GM19324 (cell line): ENCODE measurements around the gene AEN.

Experiments used
- ATAC-seq: cut with Tn5 transposase; IDR thresholded peaks from one replicate; pipeline ENCODE4 v1.9.1; 2021; ENCODE audit warnings: mild to moderate bottlenecking, moderate library complexity; ENCODE audit not compliant: unreplicated experiment, low FRiP score

Gene AEN, protein sequence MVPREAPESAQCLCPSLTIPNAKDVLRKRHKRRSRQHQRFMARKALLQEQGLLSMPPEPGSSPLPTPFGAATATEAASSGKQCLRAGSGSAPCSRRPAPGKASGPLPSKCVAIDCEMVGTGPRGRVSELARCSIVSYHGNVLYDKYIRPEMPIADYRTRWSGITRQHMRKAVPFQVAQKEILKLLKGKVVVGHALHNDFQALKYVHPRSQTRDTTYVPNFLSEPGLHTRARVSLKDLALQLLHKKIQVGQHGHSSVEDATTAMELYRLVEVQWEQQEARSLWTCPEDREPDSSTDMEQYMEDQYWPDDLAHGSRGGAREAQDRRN

DNA sequence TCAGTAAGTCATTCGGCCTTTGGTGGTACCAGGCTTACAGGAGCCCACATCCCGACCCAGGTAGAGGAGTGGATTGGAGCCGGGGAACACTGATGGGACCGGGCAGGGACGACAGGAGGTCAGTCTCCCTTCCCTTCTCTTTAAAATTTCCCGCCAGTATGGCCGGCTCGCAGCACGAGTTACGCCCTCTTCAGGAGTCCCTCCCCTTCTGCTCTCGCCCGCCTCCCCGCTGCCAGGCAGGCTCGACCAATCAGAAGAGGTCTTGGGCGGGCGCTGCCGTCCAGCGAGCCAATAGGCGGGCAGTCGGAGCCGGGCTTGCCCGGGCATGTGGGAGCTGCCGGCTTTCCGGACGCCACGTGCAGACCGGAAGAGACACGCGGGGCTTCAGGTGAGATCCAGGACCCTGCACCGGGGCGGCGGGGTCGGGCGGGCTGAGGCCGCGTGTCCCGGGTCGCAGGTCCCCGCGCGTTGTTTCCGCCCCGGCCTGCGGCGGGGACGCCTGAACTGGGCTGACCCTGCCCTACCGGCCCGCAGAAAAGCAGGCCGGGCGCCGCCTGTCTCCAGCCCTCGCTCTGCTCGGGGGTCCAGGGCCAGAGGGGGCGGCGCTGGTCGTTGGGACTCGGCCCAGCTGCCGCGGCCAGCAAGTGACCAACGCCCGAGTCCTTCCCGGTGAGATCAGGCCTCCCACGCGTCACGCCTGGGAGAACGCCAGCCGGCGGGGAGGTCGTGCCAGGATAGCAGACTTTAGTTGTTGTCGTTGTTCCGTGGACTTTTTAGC lies at the start of gene AEN:
AEN (plus strand) TSS at position 346 of the 778 bp plus-strand sequence. CDS start 4,870 bp downstream, outside the sequence.
- ATAC-seq = peak; percentile 97

DNA sequence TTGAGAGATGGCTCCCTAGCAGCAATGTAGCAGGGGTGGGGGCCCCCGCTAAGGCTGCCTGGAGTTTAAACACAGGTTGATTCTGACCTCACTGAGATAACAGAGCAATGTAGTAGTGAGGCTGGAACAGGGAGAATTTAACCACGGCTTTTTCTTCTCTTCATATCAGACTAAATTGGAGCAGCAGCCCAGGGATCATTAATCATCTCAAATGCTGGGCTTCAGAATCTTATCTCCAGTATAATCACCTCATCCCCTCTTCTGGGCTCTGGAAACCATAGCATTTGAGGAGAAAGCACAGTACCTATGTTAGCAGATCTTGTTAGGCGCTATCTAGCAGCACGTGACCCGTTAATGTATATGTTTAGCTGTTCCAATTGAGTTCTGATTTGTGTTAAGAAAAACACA lies 49.3 kb upstream of the AEN start:
- ATAC-seq = no peak

DNA sequence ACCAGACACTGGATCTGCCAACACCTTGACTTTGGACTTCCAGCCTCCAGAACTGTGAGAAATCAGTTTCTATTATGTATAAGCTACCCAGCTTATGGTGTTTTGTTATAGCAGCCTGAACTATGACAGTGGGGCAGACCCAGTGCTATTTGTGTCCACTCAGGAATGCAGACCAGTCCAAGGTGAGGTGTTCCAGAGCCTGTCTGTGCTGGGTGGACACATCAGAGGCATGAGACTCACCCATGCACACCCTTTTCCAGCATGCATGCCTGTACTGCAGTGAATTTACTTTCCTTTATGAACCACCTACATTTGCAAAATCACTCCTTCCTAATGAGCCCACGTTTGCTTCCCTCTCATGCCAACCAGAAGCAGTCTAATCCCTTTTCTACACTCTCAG lies 47.1 kb upstream of the AEN start:
- no peak for ATAC-seq

DNA sequence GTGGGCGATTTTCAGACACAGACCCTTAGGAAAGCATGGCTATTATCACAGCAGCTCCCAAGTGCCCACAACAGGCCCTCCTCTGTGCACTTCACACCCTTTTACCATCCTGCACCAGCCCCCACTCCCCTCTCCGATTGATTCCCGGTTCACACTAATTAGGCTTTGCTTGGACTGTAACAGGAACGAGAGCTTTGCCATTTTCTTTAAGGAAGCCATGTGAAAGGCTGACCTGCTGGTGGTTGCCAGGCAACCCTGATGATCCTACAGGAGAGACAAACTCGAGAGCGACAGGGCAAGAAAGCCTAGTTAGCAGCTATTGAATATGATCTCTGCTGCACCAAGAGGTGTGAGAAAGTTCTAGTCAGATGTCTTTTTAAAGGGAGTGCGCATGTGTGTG lies 46.5 kb upstream of the AEN start:
- ATAC-seq = no peak

DNA sequence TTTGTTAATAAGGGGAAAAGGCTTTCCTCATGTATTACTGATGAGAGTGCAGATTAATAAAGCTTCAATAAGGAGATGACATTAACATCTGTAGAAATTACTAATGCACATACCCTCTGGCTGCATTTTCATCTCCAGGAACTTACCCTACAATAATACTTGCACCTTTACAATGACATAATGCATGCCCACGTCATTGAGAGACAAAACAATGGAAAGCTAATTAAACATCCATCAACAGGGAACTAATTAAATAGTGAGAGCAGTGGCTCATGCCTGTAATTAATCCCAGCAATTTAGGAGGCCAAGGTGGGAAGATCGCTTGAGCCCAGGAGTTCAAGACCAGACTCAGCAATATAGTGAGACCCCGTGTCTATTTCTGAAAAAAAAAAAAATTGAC lies 41.8 kb upstream of the AEN start:
- ATAC-seq = no peak

DNA sequence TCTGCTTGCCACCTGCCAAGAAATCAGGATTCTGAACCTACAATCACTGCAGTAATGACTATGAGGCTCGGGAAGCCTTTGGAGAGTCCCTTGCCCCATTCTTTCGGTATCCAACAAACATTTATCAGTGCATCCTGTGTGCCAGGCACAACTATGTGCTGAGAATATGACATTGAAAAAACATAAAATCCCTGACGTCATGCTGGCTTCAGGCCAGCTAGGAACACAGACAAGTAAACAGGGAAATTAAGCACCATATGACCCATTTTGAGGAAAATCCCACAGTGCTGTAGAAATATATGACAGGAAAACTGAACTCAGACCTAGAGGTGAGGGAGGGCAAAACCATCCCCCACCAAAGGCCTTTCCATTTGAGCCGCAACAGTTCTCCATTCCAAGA lies 40.6 kb upstream of the AEN start:
- no peak for ATAC-seq

DNA sequence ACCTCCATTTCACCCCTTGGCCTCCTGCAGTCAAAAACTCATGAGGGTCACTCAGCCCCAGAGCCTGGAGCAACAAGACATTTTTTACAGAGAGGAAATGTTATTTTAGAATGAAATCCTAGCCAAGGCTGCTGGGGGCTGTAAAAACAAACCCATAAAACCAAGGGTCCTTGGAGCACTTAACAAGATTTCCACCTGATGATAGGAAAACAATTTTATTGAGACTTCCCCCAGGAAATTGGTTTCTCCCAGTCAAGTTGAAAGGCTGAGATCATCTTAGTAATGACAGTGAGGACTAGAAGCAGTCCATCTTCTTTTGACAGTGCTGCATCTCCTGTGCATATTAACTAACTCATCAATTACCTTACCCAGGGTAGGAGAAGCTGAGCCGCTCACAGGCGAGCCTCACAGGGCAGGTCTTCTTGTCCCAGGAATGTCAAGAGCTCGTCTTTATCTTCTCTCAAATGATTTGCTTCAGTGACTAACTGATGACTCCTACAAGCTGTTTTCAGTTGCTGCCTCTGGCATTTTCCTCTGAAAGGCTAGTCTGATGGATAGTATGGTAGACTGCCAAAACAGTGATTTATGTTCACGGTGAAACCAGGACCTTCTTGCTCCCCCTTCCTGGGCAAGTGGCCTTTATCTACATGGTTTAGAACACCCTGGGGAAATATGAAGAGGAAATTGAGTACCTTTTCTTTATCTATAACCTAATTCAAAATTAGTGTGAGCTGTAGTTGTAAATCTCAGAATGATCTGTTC lies 34.6 kb upstream of the AEN start:
- no peak for ATAC-seq

DNA sequence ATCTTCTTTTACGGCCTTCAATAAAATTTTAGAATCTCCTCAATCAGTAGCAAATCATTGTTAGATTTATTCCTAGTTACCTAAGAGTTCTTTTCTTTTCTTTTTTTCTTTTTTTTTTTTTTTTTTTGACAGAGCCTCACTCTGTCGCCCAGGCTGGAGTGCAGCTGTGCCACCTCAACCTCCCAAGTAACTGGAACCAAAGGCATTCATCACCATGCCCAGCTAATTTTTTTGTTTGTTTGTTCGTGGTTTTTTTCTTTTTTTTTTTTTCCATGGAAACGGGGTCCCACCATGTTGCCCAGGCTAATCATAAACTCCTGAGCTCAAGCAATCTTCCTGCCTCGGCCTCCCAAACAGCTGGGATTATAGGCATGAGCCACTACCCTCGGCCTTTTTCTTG lies 30.4 kb upstream of the AEN start:
- no peak for ATAC-seq

DNA sequence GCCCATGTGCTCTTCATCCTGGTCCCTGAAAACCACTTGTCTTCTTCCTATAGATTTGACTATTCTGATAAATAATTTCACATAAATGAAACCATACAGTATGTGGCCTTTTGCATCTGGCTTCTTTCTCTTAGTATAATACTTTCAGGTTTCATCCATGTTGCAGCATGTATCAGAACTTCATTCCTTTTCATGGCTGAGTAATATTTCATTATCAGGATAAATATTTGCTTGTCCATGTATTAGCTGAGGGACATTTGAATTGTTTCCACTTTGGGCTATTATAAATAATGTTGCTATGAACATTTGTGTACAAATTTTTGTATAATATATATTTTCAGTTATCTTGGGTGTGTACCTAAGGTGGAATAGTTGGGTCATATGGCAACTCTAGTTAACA lies 29.8 kb upstream of the AEN start:
- ATAC-seq = no peak

DNA sequence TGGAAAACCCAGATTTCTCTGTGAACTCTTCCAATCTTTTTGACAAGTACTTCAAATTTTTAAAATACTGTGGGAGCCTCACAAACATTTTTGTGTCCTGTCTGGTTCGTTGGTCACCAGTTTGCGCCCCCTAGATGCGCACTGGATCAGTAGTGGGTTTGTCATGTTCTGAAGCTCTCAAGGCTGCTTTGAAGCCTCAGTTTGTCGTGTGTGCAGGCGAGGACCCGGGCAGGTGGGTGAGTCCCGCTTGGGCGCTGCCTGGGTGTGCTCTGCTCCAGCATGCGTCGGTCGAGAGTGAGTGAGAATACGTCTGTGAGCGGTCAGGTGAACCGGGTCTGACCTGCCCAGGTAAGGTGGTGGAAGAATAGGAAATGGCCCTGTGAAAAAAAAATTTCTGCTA lies 17.3 kb upstream of the AEN start:
- no peak for ATAC-seq

DNA sequence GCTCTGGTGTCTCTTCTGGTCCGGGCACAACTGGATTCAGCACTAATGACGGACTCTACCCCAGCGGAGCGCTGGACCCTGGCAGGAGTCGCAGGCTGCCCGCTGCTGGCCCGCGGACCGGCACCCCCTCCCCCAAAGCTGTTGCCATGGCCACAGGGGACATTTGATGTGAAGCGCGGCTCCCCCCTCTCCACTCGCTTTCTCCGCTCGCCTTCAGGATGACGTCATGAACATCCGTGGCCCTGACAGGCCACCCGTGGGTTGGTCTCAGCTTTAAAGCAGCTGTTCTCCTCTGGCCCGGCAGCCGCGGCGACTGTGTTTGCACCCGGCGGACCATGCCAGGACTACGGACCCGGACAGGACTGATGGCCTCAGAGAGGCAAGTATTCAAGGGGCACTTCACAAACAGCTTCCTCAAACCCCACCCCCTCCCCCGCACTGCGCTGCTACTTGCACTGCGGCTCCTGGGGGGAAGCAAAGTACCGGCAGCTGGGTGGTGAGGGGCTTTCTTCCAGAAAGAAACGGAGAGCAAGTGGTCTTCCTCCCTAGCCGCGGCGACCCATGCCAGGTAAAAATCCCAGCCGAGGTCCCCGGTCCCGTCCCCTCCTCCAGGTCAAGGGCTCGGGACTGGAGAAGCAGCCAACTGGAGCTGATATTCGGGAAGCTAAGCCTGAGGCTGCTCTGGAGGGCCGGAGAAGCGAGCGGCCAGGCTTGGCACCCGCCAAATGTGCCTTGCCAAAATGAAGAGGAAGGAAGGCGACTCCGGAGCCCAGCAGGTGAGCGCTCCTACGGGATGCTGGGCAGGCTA lies 16.6 kb upstream of the AEN start:
- ATAC-seq = no peak

DNA sequence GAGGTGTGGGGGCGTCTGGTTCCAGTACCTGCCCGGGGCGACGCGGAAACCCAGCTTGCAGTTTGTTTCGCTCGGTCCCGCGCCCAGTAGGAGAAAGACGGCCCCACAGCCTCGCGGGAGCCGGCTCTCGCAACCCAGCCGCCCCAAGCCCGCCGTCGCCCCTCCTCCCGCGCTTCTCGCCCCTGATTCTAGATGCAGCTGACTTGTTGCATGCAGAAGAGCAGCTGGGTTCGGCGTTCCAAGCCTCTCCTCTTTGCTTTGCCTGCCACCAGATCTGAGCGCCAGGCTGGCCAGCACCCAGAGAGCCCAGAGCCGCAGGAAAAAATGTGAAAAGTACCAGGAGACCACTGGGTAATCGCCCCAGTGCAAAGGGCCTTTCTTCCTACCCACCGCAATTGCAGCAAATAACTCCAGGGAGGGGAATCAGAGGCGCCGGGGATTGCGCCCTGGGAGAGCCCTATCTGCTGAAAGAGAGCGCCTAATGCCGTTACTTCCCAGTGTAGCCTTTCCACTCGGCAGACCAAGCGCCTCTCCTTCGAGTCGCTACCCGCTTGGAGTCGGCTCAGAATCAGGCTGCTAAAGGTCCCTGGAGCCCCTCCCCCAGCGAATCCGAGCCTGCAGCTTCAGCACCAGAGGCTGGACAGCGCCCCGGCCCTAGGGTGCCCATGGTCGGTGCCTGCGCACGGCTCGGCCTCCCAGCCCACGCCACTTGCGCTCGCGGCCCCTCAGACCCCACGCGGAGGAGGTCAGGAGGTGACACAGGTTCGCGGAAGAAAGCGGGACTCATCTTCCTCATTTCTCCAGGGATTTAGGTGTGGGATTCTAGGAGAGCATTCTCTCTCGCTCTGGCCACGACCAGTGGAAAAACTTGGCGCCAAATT lies 15.7 kb upstream of the AEN start:
- ATAC-seq = no peak

DNA sequence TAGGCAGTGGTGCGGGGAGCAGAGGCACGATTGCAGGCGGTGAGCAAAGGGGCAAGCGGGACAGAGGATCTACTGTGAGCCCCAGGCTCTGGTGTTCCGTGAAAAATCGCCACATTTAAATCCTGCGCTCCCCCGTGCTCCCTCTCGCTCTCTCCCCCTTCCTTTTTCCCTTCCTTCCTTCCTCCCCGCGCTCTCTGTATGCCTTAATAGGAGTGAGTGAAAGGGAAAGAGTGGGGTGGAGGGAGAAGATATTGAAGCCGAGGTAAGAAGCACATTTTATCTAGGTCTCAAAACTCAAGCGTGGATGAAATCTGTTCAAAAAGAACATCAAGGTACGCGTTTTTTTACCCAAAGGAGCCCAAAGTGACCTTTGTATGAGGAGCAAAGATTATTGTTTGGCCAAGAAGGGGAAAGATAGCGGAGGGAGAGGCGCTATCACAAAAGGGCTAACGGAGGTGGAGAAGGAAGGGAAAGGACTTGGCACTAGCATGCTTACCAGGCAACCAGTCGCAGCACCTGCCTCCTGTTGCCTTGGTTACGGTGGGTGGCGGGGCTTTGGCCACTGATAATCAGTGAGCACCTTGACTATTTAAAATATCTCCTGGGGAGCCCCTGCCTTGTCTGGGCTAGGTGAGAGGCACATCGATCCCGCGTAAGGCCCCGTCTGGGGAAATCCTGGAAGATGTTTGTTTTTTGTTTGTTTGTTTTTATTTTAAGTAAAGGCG lies 14.9 kb upstream of the AEN start:
- no peak for ATAC-seq

DNA sequence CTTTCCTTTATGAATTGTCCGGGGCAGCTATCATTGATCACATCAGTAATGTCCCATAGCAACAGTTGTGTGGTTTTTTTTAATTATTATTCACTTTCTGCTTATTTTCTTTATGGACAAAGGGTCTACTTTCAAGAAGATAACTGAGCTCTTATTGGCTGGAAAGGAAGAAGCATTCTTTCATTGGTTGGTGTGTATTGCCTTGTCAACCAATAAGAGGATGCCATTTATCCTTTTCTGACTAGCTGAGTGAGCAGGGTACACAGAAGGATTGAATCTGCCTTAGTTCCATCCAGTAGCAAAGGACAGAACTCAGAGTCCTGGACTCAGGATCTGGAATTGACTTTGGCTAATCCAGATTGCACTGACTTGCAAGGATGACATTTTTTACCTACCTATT lies 13.2 kb upstream of the AEN start:
- ATAC-seq = no peak

DNA sequence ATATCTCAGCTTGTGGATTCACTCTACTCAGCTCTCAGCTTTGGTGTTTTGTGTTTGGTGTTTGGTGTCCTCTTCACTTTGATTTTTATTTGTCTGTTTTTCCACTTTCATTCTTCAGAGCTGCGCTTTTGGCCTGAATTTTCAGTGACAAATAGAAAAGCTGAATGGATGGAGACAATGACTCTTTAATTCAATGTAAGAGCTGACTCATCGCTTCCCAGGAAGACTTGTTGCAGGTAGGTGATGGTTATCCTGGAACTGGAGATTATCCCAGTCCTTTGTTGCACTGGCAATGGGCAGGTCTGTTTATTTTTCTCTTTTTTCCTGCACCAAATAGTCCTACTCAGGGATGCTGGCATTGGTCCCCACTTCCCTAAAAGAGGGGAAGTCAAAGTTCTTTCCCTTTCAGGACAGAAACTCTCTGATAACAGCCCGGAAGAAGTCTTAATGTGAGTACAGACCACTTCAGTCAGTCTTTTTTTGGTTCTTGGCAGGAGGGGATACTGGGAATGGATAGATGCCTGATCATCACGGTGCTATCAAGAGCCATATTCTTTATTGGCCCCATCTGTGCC lies 12.4 kb upstream of the AEN start:
- ATAC-seq = no peak

DNA sequence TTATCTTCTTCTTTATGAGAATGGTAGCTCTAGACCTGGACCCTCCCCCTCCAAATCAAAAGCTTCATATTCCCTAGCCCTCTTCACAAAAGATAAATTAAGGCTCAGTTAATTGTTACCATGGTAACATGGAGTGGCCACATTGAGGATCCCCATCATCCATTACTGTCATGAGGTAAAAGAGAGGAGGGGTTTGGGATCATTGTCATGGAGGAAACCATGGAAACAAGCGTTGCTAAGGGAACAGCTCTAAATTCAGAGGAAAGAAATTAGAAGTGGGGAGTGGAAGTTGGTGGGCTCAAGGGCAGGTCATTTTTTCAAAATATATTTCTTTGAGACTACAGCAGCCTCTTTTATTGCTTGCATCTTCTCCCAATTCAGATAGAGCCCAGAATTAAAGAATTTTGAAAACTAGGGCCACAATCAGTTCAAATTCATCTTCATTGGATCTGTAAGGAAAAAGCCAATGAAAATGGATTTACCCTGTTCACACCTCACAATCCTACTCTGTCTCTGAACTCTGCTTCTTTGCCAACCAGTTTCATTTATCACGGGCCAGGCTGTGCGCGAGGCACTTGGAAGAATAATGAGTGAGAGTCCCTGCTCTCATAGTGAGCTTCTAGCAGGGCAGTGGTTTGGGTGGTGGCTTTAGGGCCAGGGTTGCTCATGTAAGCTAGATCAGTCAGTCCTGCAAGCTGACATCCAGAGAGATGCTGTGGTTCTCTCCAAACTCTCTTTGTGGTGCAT lies 11.6 kb upstream of the AEN start:
- ATAC-seq = no peak

DNA sequence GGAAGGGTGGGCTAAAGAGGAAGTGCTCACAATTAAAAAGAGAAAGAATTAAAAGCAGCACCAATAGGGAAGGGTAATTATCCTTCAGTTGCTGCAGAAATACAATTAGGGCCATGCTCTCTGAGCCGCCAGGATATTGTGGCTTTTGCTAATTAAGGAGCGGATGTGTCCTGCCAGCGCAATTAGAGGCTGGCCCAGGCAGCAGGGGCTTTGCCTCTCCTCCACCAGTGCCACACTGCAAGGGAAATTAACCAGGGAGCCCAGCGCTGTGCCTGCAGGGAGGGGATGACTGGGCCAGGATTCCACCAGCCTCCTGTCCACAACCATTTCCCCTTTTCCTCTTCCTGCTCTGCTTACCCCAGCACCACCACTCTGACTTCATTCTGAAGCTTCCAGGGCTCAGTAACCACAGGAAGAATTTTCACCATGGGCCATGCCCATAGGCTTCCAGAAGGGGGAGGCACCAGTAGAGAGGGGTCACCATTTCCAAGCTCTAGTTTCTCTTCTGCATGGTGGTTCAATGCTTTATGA lies 10.4 kb upstream of the AEN start:
- ATAC-seq = no peak
